ENCODE results near the gene TULP4.
"Not testable (repeated sequence)": the region's sequence is repeated elsewhere in the genome, so short reads cannot be mapped to it uniquely, and the experiment has no call there.

TULP4 gene

GRCh38 chr6:158293122-158293521 is 19.1 kb upstream of the TULP4 start:
- DNase-seq (ENCODE audit: low spot score), result no peak
- no peak for FAIRE-seq

- not testable (repeated sequence) for DNase-seq (ENCODE audit: low spot score); FAIRE-seq
Measured at GRCh38 chr6:158295976-158296853, 16.1 kb upstream of the TULP4 start.

- not testable (repeated sequence) for DNase-seq (ENCODE audit: low spot score); FAIRE-seq
Measured at GRCh38 chr6:158296854-158297324, 15.4 kb upstream of the TULP4 start.

GRCh38 chr6:158297657-158298056 is 14.6 kb upstream of the TULP4 start:
- DNase-seq (ENCODE audit: low spot score); FAIRE-seq: not testable (repeated sequence)

GRCh38 chr6:158300306-158301143 is 11.7 kb upstream of the TULP4 start:
- DNase-seq (ENCODE audit: low spot score), result peak; percentile 45
- peak; percentile 69 for FAIRE-seq

- DNase-seq (ENCODE audit: low spot score); FAIRE-seq: not testable (repeated sequence)
Measured at GRCh38 chr6:158301561-158301960, 10.7 kb upstream of the TULP4 start.

- DNase-seq (ENCODE audit: low spot score); FAIRE-seq: not testable (repeated sequence)
Measured at GRCh38 chr6:158302195-158302796, 10.0 kb upstream of the TULP4 start.

GRCh38 chr6:158303210-158303731 is 9.0 kb upstream of the TULP4 start:
- FAIRE-seq (no peak), DNase-seq (ENCODE audit: low spot score) (no peak)

- DNase-seq (ENCODE audit: low spot score) (no peak), FAIRE-seq (no peak)
Measured at GRCh38 chr6:158304254-158304653, 8.0 kb upstream of the TULP4 start.

GRCh38 chr6:158309814-158310213 is 2.5 kb upstream of the TULP4 start:
- FAIRE-seq (no peak), DNase-seq (ENCODE audit: low spot score) (no peak)

- DNase-seq (ENCODE audit: low spot score) (no peak), FAIRE-seq (no peak)
Measured at GRCh38 chr6:158311193-158311592, 1.1 kb upstream of the TULP4 start.

- no peak for DNase-seq (ENCODE audit: low spot score)
- no peak for FAIRE-seq
Measured at GRCh38 chr6:158311626-158312025, 639 bp upstream of the TULP4 start.

GRCh38 chr6:158312672-158313397 is 570 bp downstream of the TULP4 start:
- DNase-seq (ENCODE audit: low spot score) (no peak), FAIRE-seq (no peak)

GRCh38 chr6:158313989-158314388 is 1.7 kb downstream of the TULP4 start:
- FAIRE-seq (no peak), DNase-seq (ENCODE audit: low spot score) (no peak)

- FAIRE-seq (no peak), DNase-seq (ENCODE audit: low spot score) (no peak)
Measured at GRCh38 chr6:158314737-158315136, 2.5 kb downstream of the TULP4 start.

- FAIRE-seq (no peak), DNase-seq (ENCODE audit: low spot score) (no peak)
Measured at GRCh38 chr6:158316022-158316421, 3.8 kb downstream of the TULP4 start.

- FAIRE-seq, result no peak
- DNase-seq (ENCODE audit: low spot score), result no peak
Measured at GRCh38 chr6:158321960-158322359, 9.7 kb downstream of the TULP4 start.

- FAIRE-seq (no peak), DNase-seq (ENCODE audit: low spot score) (no peak)
Measured at GRCh38 chr6:158322400-158322723, 10.1 kb downstream of the TULP4 start.

GRCh38 chr6:158322724-158323560 is 10.7 kb downstream of the TULP4 start:
- DNase-seq (ENCODE audit: low spot score) (peak; percentile 20), FAIRE-seq (peak; percentile 30)

GRCh38 chr6:158323561-158323958 is 11.3 kb downstream of the TULP4 start:
- FAIRE-seq (no peak), DNase-seq (ENCODE audit: low spot score) (no peak)

Measured in RCC 7860 (cell line).